Epithelial cell of prostate (primary cell): ENCODE results near the gene TNNC1.

ENCODE experiments used
- DNase-seq: peaks from one replicate; pipeline ENCODE4 v3.0.0-alpha.2; 2011; ENCODE audit warnings: low read depth, low spot score
- H3K27ac ChIP-seq: fragments of 450-650 bp; 2 replicates; pipeline ENCODE4 v1.5.1; 2017; ENCODE audit warnings: mild to moderate bottlenecking

The TNNC1 gene

DNA sequence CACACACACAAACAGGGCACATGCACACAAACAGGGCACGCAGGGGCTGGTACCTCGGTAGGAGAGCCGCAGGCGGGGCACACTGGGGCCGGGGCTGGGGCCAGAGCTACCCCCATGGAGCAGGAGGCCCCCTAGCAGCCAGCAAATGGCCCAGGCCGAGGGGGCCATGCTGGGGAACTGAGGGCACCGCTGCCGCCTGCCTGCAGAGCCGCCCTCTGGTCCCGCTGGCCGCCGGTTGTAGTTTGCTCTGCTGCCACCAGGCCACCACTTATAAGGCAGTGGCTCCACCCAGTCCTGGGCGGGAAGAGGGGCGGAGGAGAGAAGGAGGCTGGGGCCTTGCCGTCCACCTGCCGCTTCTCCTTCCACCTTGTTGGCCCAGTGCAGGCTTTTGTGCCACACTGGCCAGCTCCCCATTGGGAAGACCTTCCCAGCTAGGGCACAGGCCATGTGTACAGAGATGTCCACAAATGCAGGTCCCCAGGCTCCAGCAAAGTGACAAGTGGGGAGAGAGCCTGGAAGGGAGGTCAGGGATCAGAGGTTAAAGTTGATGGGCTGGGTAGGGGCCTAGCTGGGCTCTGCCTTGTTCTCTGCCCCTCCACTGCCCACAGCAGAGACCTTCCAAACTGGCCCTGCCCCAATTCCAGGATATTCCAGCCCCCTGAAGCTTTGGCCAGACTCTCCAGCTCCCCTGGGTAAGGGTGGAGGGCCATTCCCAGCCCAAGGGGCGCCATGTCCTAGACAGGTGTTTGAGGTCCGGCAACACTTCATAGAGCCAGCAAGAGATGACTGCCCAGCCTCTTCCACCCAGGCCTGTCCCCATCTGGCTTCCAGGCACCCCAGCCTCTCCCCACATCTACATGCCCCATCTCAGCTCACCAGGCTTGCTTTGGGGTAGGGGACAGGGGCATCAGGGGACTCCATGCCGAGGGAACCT is 8.7 kb downstream of the TNNC1 start, which contains the start of gene SEMA3G:
Gene SEMA3G (minus strand): TSS at position 244 of the 934 bp plus-strand sequence. CDS start 76 bp downstream, at position 168.
- DNase-seq = no peak
- H3K27ac ChIP-seq = no peak within 1 kb of the TSS

DNA sequence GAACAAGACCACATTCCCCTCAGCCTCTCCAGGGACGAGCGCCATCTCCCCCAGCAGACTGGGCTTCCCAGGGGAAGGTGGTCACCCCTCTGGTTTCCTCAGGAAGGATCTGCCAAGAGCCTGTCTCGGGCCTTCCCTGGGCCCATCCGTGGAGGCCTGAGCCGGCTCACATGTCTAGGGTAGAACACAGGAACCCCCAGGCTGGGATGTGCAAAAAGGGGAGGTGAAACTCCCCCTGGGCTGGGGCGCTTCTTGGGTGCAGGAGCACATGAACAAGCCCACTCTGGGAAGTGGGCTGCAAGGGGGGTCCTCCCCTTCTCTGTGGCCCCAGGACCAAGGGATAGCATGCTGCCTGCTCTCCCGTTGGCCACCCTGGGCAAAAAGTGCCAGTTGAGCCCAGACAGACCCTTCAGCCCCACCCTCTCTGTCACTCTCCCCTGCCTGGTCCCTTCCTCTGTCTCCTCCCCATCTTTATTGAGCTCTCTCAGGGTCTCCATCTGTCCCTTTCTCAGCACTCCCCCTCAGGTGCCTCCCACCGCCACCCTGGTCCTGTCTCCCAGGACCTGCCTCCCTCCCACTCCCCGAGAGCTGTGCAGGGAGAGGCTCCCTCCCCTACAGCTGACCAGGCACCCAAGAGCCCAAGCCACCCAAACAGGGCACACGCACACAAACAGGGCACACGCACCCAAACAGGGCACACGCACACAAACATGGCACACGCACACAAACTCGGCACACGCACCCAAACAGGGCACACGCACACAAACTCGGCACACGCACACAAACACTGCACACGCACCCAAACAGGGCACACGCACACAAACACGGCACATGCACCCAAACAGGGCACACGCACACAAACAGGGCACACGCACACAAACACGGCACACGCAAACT is 9.8 kb downstream of the TNNC1 start:
- no peak for DNase-seq
- no peak overlapping the region for H3K27ac ChIP-seq

DNA sequence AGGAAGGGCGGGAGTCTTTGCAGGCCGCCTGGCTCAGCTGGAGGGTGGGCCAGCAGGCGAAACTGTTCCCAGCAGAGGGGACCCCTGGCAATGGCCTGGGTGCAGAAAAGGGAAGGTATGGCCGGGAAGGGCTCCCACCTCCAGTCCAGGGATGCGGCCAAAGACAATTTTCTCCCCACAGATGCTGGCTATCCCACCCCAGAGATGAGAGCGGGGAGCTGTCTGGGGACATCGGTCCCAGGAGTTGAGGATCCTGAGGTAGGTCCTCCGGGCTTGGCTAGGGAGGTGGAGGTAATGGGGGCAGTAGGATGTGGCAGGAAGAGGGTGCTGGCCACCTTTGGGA is 10.6 kb downstream of the TNNC1 start:
- no peak for DNase-seq
- no peak overlapping the region for H3K27ac ChIP-seq

DNA sequence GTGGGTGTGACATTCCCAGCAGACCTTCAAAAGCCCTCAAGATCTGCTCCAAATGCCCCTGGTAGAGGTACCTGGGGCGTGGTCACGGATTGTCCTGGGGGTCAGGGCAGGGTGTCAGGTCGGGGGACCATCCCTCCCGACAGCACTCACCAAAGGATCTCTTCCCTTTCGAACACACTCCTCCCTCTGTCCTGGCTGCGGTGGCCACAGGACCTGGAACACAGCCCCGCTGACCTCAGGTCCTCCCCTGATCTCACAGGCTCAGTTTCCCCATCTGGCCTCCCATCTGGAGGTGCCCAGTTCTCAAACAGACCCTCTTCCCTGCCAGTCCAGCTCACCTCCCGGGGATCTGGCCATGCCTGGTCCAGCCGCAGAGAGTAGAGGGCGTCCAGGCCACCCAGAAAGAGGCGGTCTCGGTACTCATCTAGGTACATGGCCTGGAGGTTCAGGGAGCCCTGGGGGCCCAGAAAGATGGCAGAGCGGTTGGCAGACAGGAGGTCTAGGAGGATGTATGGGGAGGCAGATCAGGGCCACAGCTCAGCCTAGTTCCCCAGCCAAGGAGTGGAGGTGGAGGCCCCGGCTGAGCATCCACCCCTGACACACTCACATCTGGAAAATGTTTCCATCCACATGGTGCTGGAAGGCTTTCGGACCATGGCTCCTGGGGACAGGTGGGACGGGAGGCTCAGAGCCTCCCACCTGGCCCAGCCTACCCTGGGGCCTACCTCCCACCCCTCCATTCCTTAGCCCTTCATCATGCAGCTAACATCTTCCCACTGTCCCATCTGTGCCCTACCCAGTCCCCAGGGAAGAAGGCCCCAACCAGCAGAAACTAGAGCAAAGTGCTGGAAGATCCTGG is 11.2 kb downstream of the TNNC1 start:
- no peak for DNase-seq
- H3K27ac ChIP-seq = no peak overlapping the region

DNA sequence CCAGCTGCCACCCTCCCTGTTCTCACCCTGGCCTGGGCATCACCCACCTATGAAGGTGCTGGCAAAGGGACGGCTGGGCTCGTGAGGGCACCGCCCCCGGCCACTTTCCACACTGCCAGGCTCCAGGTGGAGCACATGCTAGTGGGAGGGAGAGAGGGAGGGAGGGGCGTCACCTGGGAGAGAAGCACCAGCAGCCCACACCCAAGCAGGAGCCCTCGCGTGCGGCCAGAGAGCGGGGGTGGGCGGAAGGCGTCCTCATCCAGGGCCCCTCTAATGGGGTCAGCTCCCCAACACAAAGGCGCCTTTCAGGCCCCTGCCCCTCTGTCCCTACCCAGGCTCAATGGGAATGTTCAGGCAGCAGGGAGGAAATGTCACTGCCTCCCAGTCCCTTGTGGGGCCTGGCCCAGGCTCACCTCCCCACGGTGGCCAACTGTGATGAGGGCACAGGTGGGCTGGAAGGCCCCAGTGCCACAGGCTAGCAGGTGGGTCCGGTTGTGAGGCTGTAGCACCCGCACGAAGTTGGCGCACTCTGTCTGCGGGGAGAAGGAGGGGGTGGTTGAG is 12.0 kb downstream of the TNNC1 start:
- no peak for DNase-seq
- no peak overlapping the region for H3K27ac ChIP-seq

DNA sequence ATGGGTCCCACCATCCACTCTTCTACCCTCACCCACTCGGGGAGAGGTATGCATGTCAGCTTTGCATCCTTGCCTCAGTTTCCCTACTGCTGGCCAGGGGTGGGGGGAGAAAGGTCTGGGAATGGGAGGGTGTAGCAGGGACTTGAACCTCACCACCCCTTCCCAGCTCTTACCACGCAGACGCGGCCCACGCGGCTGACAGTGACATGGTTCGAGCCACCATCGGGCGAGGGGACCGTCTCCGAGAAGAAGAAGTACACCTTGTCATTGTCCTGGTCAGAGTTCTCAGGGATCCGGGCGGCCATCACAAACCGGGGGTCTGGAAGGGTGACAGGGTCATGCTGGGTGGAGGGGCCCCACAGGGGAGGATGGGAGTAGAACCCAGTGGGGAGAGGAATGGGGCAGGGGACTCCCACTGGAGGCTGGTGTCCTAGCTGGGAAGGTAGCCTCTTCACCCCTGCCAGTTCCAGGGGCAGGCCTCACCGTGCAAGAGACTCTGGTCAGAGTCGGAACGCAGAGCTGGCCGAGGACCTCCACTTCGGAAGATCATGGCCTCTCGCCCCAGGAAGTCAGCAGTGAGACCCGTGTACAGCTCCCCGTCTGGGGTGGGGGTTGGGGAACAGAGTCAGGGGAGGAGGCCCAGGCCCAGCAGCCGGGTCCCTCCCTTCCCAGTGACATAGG is 12.6 kb downstream of the TNNC1 start:
- no peak for DNase-seq
- H3K27ac ChIP-seq = no peak overlapping the region

DNA sequence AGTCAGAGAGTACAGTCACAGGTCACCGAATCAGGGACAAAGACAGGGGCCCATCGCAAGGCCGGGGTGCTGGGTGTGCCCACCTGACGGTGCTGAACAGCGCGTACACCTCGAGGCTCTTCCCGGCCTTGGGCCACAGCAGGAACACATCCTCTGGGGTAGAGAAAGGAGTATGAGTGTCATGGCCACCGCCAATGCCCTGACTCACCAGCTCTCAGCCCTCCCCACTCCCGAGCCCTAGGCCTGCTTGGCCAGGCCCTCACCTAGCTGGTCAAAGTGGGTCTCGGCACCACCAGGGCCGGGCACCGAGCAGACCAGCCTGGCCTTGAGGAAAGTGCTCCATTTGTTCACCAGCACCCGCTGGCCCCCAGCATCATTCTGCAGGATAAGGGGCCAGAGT is 13.2 kb downstream of the TNNC1 start:
- H3K27ac ChIP-seq = no peak overlapping the region
- DNase-seq = no peak

DNA sequence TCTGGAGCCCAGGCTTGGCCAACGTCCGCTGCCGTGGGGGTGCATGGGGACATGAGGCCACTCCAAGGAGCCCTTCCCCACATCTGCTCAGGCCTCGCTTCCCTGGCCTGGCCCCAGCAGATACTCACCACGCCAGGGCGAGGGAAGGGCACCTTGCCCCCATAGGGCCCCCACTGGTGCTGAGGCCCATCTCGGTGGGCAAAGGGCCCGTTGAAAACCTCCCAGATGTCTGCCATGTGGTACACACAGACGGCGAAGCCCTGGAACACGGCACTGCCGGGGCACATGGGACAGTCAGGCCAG is 13.6 kb downstream of the TNNC1 start:
- no peak overlapping the region for H3K27ac ChIP-seq
- DNase-seq = no peak

DNA sequence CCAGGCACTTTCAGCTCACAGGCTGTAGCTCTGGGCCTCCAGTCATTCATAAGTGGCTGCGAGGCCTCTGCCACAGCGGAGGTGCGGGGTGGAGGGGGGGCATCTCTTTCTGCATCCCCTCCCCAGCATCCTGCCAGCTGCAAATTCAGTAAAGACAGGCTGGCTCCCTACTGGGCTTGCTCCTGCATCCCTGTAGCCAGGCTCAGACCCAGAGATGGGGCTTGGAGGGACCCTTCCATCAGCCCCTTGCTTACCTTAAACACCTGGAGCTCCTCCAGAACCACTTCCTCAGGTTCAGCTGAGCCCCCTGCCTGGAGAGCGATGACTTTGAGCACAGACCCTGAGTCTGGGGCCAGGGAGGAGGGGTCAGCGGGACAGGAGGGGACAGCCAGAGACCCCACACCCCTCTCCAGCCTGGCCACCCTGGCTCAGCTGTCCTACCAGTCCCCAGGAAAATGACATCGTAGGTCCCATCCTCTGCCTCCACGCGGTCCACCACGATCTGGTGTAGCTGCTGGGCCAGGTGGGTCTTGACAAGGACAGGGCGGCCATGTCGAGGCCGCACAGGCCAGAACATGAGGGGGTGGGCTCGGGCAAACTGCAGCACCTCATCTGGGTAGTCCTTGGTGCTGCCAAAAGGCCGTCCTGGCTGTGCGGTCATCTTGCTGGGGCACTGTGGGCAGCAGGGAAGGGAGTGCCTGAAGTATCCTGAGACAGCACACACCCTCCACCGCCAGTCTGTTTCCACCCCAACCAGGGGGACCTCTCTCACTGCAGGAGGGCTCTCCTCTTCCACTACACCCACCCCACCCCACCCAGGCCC is 14.2 kb downstream of the TNNC1 start:
- no peak overlapping the region for H3K27ac ChIP-seq

DNA sequence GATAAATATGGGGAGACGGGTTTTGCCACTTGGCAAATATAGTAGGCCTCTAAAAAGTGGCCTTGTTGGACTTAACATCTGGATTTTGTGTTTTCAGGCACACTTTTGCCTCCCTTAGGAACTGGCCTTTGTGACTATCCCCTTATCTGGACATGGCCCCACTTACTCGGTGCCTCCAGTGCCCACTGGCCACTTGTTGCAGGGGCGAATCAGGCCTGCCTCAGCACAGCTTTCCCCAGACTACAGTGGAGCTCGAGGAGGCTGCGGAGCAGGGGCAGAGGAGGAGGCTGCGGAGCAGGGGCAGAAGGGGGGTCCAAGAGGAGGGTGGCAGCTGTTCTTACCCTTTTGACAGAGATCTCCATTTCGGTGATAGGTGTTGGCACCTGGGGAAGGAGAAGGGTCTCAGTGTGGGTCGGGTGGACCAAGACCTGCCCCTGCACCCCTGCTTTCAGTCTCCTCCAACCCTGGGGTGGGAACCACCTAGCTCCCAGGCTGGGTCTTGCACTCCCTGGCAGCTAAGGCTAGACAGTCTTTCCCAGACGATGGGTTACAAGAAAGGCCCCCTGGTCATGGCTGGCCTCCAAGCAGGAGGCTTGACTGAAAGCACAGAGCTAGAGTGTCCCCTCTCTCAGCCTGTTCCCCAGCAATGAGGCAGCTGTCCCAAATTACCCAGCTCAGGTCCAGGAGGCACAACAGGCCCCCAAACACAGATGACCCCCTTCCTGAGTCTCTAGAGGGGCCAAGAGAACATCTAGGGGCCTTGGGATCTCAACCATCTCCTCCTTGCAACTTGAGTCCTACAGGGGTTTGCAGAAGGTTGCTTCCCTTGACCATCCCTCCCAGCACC is 15.0 kb downstream of the TNNC1 start:
- no peak for DNase-seq
- H3K27ac ChIP-seq = no peak overlapping the region

More for the DNA sequence above, 14.2 kb downstream of the TNNC1 start:
- DNase-seq = no peak

DNA sequence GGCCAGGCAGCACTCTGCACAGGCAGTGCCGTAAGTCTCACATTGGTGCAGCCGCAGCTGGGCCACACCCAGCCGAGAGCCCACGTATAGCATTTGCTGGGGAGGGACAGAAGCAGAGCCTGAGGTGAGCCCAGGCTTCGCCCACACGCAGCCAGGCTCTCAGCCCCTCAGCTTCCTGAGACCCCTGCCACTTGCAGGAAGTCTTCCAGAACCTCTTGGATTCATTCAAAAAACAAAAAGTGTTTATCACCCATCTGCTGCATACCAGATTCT is 15.8 kb downstream of the TNNC1 start:
- H3K27ac ChIP-seq = no peak overlapping the region
- no peak for DNase-seq

DNA sequence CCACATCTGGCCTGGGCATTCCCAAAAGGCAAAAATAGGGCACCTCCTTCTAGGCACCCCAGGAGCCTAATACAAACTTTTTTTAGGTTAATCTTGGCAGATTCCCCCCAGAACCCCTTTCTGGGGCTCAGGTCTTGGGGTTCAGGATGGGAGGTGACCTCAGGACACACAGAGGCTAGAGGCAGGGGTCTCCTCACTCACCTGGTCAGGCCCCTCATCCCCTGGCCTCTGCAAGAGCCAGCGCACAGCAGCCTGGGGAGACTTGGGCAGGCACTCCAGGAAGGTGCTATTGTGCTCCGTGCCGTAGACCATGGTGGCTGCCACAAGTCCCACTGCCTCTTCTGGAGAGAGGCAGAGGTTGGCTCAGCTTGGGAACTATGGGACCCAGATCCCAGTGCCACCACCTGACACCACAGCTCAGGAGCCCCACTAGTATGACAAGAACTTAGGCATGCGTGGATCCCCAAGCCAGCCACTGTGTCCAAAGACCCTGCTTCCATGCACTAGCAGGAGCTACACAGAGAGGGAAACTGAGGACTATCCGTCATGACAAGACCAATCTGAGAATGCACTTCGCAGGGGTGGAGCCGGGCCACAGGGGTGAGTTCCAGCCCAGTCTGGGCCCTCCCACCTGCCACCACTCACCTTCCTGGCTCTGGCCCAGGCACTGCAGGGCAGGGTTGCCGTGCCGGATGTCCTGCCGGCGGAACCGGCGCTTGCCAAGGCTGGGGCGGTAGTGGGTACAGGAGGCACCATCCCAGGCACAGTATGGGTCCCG is 16.3 kb downstream of the TNNC1 start:
- no peak for DNase-seq
- no peak overlapping the region for H3K27ac ChIP-seq

DNA sequence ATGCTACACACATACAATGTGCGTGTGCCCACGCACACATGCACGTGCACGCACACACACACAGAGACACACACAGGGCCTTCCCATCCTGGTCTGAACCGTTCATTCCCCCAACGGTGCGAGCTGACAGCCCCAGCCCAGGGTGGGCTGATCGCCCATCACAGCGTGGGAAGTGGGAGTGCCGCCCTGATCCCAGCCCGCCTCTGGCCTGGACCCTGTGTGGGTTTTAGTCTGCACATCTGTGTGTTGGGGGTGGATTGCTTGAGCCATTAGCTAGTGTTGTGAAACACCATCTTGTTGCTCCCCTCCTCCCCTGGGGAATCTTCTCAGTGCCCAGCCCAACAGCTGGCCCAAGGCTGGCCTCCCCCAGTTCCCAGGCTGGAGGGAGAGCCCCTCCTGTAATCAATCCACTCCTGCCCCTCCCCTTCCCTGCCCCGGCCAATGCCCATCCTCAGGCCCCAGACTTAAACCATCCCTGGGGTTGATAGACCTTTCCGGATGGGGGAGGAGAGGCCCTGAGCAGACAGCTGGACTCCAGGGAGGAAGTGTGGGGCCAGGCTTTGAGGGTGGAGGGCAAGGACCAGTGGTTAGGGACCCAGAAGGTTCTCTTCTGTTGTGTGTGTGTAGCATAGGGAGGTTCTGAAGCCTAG is 17.2 kb downstream of the TNNC1 start:
- no peak for DNase-seq
- no peak overlapping the region for H3K27ac ChIP-seq

DNA sequence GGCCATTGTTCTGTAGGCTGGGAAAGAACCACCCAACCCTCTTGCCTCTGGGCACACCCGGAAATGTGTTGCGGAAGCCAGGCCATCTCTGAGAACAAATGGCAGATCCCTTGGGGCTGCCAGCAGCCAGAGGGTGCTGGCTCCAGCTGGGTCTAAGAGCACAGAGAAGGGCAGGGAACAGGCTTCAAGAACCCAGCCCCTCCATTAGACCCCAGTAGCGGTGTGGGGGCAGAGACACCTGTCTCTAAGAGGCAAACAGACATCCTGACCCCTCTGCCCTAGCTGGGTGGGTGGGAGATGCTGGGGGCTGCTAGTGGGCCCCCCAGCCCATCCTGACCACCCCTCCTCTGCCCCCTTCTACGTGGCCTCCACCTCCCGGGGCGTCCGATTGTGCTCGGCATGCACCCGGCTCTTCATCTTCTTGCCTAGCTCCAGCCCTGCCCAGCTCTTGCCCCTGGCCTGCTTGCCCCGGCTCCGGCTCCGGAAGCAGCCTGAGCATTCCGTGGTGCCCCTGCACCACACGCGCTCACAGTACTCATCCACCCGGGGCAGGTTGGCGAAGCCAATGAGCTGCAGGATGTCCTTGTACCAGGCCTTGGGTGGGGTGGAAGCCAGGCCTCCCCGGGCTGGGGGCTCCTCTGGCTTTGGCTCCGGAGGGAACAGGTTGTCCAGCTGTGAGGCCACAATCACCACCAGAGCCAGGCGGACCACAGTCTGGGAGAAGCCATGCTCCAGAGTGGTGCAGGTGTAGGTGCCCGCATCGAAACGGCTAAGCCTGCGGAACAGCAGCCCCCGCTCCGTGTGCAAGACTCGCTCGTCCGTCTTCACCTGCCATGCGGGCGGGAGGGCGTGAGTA is 18.4 kb downstream of the TNNC1 start:
- H3K27ac ChIP-seq = no peak overlapping the region
- DNase-seq = no peak

DNA sequence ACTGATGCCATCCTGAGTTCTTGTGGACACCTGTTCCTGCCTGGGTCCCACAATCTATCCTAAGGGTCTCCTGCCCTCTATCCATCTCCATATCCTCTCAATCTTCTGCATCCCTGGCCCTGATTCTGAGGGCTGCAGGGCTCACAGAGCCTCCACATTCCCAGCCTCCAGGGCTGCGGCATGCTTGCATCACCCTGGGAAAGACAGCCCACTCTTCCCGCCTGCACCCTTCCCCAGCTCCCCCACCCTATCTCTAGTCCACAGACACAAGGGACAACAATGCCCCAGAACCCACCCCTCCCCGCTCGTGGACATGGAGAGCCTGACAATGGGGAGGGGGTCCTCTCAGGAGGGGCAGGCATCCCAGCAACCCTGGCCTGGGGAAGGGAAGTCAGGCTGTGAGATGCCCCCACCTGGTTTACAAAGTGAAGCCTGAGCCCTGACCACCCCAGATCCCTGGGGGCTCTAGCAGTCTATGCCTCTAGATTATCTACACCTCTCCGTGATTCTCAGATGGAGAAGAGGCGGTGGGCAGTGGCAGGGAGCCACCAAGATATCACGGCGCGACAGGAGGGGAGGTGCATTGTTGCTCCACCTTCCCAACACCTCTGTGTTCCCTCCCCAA is 19.2 kb downstream of the TNNC1 start:
- DNase-seq = no peak
- no peak overlapping the region for H3K27ac ChIP-seq
